Glomerular visceral epithelial cell (primary cell): ENCODE results near the gene BATF.

Experiments used
- DNase-seq: peaks from one replicate; pipeline ENCODE4 v3.0.0-alpha.2; 2016; ENCODE audit errors: extremely low spot score

Gene BATF

DNA sequence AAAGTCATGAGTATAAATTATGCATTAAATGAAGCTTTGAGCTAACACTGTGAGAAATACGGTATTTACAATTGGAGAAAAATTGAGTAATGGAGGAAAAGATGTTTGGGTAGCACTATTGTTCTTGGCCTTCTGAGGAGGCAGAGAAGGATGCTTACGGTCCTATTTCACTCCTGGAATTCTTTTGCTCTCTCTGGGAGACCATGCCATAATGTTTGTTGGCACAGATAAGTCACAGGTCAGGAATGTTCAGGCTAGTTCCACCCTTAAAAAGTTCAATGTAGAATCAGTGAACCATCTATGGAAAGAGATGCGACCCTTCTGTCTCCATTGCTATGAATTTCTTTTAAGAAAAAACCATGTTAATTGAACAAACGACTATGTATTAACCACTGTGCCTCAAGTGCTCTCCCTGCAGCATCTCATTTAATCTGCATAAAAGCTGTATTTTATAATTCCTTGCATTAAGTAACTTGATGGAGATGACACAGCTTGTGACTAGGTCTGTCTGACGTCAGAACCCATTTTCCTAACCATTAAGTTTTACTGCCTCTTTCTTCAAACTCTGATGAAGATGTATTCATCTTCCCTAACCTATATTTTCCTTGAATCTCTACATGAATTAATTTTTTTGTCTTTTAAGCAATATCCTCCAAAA is 9.5 kb downstream of the BATF start:
- DNase-seq, result peak; percentile 14

DNA sequence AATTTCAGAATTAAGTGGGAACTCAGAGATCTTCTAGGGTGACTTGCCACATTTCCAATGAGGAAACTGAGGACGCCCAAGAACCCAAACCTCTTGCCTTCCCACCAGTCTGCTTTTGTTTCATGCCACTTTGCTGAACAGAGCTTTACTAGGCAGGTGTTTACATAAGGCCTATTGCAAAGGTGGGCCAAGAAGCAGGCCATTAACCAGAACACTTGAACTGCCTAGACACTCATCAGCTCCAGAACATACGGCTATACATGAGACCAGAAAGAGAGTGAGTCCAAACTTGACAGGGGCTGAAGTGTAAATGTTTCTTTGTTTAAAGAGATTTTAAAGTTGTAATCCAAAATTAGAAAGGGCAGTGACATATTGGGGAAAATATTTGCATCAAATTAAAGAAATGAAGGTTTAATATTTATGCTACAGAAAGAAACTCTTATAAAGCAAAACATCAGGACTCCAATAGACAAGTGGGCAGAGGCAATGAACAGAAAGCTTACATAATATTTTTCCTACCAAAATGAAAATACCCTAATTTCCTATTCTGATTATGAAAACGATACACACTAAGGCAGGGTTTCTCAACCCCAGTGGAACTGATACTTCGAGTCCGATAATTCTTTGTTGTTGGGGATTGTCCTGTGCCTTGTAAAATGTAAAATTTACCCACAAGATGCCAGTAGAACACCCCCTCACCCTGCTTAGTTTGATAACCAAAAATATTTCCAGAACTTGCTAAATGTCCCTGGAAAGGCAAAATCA is 11.7 kb downstream of the BATF start:
- DNase-seq, result no peak

DNA sequence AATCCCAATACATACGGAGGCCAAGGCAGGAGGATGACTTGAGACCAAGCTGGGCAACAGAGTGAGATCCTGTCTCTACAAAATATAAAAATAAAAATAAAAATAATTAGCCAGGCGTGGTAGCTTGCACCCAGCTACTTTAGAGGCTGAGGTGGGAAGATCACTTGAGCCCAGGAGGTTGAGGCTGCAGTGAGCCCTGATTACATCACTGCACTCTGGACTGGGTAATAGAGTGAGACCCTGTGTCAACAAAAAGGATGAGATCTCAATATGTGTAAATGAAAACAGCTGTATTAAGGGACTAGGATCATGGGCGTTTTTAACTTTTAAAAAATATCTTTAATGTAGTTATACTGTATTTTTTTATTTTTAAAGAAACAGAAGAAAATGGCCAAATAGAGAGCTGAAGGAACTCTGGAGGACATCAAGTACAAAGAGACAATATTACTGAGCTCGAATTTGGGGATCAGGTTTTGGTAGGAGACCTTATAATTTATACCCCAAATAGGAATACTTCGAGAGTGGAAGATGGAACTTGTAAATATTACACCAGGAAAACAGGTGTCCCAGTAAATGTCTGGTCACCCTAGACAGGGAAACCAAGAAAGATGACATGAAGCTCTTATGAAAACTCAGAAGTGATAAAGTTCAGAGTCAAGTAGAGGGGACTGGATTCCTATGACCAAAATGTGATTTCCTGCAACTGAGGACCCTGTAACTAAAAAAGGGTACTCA is 13.1 kb downstream of the BATF start:
- DNase-seq, result no peak

DNA sequence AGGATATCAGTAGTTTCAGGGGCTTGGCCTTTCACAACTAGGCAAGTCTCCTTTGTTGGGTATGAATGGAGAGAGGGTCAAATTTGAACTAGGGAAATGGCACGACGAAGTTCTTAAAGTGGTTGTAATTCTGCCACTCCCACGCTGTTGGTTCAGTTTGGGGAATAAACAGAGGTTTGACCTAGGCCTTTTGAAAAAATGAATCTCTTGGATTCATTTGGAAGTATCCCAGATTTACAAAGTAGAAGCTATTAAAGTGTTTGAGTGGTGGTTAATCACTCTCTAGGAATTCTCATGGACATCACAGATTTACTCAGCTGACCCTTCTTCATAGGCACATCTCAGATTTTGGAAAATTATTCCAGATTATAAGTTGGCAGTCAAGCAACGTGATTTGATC is 14.8 kb downstream of the BATF start:
- DNase-seq, result no peak

DNA sequence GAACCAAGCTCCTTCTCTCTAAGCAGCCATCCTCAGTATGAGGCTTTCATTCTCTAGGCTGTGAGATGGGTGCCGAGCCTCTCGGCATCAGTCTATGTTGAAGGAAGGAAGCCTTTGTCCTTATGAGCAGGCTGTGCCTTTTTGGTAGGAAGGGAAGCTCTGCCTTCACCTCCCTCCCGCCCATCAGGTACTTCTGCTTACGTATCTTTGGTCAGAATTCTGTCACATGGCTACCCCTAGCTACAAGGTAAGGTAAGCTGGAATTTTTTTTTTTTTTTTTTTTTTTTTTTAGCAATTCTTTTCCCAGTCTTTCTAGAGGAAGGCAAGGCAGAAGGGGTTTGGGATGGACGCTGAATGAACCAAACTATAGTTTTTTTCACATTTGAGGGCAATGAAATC is 16.9 kb downstream of the BATF start:
- no peak for DNase-seq

DNA sequence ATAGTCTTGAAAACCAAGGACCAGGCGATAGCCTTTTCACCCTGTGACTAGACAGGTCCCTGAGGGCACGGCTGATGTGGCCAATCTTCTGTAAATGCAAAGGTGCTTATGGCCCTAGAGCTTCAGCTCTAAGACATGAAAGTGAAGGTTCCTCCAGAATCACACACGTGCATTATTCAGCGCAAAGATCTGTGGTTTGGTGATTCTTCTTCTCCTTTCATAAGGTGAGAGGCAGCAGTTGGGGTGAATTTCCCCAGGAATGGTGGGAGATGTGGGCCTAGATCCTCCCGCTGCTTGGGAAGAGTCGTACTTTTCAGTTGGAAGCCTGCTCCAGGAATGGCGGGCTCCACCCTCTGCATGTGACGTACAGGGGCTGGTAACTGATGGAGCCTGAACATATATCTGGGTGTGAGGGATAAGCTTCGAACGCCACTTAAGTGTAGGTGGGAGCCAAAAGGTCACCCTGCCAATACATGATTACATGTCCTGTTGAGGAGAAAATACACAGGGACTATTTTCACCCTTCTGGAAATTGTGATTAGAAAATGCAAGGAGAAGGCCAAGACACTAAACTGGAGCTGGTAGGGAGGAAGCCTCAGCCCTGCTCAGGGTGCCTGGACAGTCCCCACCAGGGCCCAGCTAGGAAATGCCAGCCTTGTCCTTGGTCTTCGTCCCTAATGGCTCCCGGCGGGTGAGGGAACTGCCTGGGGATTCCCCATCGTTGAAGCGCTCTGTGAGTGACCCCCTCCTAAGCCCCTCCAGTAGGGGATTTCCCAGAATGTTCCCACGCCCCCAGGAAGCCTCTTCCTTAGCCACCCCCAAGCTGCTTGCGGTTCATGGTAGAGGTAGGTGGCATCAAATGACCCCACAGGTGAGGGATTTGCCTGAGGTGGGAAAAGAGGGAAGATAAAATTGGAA is 17.6 kb downstream of the BATF start:
- DNase-seq, result no peak

DNA sequence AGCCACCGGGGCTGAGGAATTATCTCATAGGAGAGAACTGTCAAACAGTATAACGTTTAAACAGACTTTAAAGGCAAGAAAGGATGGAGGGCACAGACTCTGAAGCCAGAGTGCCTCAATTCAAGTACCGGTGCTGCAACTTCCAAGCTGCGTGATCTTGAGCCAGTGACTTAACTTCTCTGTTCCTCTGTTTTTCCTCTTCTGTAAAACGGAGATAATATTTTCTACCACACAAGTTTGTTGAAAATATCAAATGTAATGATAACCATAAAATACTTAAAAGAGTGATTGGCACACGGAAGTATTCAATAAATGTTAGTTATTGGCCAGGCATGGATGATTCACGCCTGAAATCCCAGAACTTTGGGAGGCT is 18.2 kb downstream of the BATF start:
- DNase-seq, result no peak

DNA sequence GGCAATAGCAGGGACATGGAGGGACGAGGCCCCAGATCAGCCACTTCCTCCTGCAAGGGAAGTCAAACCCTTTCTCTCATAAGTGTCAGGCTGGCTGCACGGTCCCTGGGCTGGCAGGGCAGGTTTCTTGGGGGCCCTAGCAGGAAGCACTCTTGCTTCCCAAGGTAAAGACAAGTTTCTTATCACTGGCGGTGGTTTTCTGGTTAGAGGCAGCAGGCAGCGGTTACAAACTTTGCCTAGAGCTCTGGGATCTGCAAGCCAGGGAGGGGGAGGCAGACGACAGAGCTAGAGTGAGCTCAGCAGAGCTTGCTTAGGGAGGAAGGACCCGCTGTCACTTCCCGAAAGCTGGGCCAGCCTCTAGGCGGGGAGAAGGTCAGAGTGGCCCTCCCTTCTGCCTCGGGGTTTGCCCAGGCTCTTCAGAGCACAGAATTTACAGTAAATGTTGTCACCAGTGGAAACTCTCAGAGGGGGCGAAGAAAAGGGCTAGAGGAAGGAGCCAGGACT is 20.4 kb downstream of the BATF start:
- DNase-seq, result no peak

DNA sequence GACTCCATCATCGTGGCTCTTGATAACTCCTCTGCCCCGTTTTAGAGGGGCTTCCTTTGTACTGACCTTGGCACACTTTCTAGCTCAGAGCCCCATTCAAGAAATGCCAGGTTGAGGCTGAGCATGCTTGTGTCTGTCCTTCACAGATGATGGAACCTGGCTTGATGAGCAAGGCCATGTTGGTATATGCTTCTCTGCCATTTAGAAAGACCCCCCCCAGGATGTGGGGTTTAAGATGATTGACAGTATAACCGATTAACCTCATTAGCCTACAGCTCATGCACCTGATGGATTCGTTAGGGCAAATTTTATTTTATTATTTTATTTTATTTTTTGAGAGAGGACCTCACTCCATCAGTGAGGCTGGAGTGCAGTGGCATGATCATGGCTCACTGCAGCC is 21.0 kb downstream of the BATF start:
- DNase-seq, result no peak

DNA sequence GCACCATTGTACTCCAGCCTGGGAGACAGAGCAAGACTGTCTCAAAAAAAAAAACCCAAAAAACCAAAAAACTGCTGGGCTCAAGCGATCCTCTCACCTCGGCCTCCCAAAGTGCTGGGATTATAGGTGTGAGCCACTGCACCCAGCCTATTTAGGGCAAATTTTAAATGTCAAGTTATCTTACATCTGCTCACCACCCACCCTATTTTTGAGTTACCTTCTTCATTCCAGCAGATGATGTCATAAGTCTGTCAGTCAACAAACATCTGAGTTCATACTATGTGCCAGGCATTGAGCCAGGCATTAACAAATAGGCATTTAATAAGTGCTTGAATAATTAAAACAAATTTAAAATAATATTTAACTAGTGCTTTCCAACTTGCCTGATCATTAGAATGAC is 21.5 kb downstream of the BATF start:
- DNase-seq, result no peak

DNA sequence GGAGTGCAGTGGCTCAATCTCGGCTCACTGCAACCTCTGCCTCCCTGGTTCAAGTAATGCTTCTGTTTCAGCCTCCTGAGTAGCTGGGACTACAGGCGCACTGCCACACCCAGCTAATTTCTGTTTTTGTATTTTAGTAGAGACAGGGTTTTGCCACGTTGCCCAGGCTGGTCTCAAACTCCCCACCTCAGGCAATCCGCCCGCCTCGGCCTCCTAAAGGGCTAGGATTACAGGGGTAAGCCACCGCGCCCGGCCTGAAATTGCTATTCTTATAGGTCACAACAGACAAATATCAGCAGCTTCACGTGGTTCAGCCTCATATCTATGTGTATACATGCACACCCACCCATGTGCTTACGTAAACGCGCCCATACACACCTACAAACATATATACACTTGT is 23.6 kb downstream of the BATF start:
- no peak for DNase-seq

DNA sequence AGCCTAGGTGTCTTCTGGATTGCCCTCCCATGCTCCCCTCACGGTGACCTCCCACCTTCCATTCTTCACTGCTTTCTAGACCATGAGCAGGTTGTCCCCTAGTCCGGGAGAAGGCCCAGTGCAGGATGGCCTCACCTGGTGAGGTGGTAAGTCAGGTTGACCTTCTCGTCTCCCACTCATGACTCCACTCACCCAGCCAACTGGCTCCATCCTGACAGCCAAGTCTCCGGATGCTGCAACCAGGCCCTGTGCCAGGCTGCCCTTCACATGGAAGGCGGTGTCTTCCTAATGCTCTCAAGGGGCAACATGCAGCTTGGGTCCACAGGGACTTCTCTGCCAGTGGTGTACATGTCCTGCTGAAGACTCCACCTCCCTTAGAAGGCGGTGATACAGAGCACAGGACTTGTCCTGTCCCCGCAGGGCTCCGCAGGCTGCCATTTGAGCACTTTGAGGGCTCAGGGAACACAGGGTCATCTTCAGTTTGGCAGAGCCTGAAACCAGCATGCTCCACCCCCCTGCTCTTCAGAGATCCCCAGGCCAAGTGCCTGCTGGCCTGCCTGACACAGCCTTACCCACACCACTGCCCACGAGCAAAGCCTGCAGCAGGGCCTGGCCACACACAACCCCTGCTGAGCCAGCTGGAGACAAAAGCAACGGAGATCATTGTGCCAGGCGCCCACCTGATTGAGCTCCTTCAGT is 25.4 kb downstream of the BATF start:
- no peak for DNase-seq

DNA sequence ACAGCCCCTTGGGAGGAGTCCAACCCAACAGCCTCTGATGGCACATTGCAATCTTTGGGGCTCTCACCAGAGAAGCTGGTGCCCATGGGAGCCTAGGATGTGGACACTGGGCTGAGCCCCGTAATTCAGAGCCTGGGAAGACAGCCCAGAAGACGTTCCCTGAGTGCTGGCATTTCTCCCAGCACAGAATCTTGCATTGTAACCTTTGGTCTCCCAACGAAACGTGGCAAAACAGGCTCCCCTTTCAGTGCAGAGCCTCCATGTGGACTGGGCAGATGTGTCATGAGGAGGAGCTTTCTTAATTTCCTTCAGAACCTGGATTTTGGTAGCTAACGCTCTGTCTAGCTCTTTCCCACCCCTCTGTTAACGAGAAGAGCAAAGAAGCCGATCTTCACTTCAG is 26.3 kb downstream of the BATF start:
- no peak for DNase-seq

DNA sequence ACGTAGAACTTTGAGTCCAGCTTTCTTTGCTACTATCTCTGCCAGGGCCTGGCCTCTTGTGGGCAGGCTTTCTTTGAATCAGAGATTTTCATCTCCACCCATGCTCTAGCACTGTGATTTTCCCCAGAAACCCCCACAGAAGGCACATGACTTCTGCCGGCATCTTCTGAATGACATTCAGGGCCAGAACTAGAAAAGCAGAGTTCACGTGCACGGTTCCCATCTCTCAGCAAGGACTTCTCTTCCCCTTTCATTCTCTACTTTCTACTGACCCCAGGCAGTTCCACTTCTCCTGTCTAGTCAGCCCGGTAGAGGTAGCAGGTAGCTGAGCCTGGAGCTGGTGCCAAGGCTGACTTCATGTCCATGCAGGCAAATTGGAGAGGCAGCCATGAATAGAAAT is 26.9 kb downstream of the BATF start:
- no peak for DNase-seq

DNA sequence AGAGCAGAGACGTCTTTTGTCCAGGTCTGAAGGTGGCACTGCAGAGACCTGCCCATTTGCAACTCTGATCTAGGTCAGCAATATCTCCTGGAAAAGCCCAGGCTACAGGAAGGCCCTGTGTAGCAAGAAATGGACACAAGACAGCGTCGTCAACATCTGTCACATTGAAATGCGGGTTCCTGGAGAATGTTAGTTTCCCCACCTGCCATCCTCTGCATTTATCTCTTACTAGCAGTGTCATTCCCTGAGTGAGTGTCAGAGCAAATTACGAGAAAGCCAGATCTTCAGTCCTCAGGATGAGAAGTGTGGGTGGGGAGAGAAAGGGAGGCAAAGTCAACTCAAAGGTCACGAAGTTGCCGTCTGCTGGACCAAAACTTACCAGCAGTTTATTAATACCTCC is 28.8 kb downstream of the BATF start:
- DNase-seq, result no peak

DNA sequence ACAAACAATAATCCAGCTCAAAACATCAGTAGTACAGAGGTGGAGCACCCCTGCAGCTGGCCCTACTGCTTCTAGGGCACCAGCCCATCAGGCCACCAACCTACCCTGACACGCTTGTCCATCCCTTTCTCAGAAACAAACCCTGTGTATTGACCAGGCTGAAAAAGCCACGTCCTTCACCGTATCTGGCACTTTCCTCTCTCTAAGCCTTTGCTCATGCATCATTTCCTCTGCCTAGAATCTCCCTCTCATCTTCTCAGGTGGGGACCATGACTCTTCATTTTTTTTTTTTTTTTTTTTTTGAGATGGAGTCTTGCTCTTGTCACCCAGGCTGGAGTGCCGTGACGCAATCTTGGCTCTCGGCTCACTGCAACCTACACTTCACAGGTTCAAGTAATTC is 30.9 kb downstream of the BATF start:
- no peak for DNase-seq

DNA sequence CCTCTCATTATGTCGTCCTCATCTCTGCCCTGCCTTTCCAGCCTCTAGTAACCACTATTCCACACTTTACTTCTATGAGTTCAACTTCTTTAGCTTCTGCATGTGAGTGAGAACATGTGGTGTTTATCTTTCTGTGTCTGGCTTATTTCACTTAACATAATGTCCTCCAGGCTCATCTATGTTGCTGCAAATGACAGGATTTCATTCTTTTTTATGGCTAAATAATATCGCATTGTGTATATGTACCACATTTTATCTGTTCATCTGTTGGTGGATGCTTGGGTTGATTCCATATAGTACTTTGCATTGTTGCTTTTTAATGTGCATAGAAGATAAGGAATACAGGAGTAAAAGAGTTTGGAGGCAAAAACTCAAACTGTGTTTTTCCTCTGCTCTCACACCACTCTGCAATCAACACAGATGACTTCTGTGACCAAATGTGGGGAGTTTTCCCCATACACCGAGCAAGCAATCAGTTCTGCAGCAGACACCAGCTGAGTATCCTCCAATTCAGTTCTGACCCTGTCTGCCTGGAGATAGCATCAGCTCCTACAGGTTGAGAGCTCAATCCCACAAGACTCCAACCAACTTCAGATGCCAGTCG is 31.6 kb downstream of the BATF start:
- DNase-seq, result no peak

DNA sequence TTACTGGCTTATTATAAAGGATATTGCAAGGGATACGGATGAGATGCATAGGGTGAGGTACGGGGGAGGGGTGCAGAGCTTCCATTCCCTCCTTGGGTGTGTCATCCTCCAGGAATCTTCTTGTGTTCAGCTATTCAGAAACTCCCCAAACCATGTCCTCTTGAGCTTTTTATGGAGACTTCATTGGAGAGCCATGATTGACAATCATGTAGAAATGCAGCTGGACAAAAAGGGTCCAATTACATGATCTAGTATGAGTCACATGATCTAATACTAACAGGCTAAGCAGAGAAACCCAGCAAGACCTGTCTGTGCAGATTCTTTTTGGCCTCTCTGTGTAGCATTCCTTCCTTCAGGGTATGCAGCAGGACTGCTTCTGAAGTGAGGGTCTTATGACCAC is 32.2 kb downstream of the BATF start:
- DNase-seq, result no peak

DNA sequence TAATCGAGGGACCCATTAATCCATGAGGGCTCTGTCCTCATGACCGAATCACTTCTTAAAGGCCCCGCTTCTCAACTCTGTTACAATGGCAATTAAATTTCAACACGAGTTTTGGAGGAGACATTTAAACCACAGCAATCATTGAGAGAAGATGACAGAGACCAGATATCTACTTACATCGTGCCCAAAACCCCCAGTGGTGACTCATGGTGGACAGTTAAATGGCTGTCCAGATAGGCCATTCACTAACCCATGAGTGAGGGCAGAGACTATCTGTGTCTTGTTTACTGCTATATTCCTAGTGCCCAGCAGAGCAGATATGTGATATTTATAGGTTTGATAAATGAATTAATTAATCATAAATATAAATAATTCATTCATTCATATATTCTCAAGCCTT is 36.2 kb downstream of the BATF start:
- no peak for DNase-seq

DNA sequence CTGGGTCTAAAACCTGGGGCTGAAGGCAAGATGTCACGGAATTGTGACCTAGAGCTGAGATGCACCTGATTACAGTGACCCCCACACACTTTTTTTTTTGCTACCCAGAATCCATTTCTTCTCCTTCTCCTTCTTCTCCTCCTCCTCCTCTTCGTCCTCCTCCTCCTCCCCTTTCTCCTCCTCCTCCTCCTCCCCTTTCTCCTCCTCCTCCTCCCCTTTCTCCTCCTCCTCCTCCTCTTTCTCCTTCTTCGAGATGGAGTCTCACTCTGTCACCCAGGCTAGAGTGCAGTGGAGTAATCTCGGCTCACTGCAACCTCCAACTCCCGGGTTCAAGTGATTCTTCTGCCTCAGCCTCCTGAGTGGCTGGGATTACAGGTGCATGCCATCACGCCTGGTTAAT is 36.8 kb downstream of the BATF start:
- no peak for DNase-seq
